Hepatocyte (in vitro differentiated cells): Measurements from ENCODE around the gene SPECC1.

ENCODE experiments used
- CTCF ChIP-seq: fragments of 200-600 bp; sonication (generic); IDR thresholded peaks from 2 replicates; pipeline ENCODE4 v1.5.1; 2016; ENCODE audit warnings: antibody characterized with exemption, mild to moderate bottlenecking; ENCODE audit not compliant: poor library complexity
- EZH2 ChIP-seq: fragments of 200-600 bp; sonication (generic); IDR thresholded peaks from 2 replicates; pipeline ENCODE4 v1.6.1; 2016; ENCODE audit warnings: antibody characterized with exemption, mild to moderate bottlenecking, borderline replicate concordance

- no peak for TF ChIP-seq CTCF
- no peak for TF ChIP-seq EZH2
Observed at GRCh38 chr17:20045476-20045875, 36.3 kb downstream of the SPECC1 start.
